Subcutaneous abdominal adipose tissue (tissue), 5 donors: Measurements from ENCODE around the gene PRCC.

ENCODE experiments used
- H3K27ac ChIP-seq: one replicate; pipeline ENCODE4 v1.7.0; 2013; ENCODE audit warnings: low read depth, mild to moderate bottlenecking, inconsistent platforms, low read length, moderate library complexity
- H3K27me3 ChIP-seq, 5 donors: one replicate each; pipeline ENCODE4 v1.7.0; 2013; ENCODE audit warnings: low read length in 5 of 5, inconsistent platforms in 1 of 5; ENCODE audit not compliant: control insufficient read depth in 5 of 5, insufficient read depth in 4 of 5
- H3K36me3 ChIP-seq, 5 donors: one replicate each; pipeline ENCODE4 v1.7.0; 2013; ENCODE audit warnings: low read length in 5 of 5; ENCODE audit not compliant: control insufficient read depth in 5 of 5, insufficient read depth in 5 of 5
- H3K4me1 ChIP-seq, 5 donors: one replicate each; pipeline ENCODE4 v1.7.0; 2013; ENCODE audit warnings: low read length in 5 of 5, mild to moderate bottlenecking in 3 of 5, moderate library complexity in 1 of 5; ENCODE audit not compliant: control insufficient read depth in 5 of 5, insufficient read depth in 5 of 5
- H3K4me3 ChIP-seq, 5 donors: one replicate each; pipeline ENCODE4 v1.7.0; 2013; ENCODE audit warnings: low read length in 5 of 5, low read depth in 1 of 5
- H3K9ac ChIP-seq, 5 donors: one replicate each; pipeline ENCODE4 v1.7.0; 2013; ENCODE audit warnings: low read length in 5 of 5, mild to moderate bottlenecking in 4 of 5, moderate library complexity in 3 of 5
- H3K9me3 ChIP-seq, 5 donors: one replicate each; pipeline ENCODE4 v1.7.0; 2013; ENCODE audit warnings: low read length in 5 of 5; ENCODE audit not compliant: control insufficient read depth in 5 of 5
- donor health status: healthy.
- donor health status: healthy.
- donor health status: healthy.
- donor health status: healthy.
- donor health status: healthy.

The PRCC gene

GRCh38 chr1:156847591-156848460 lies 80.5 kb downstream of the PRCC start:
- Histone ChIP-seq H3K9me3 (no peaks in the 10 kb centered on the region), H3K4me1 (peaks cover 1 to 13% (median 12%) of the 10 kb centered on the region in 5 donors), H3K4me3 (no peak overlapping the region), H3K9ac (no peak overlapping the region), H3K27ac (no peak overlapping the region), H3K36me3 (no peaks in the 10 kb centered on the region), H3K27me3 (peaks cover 19 to 48% (median 45%) of the 10 kb centered on the region in 5 donors)

DNA sequence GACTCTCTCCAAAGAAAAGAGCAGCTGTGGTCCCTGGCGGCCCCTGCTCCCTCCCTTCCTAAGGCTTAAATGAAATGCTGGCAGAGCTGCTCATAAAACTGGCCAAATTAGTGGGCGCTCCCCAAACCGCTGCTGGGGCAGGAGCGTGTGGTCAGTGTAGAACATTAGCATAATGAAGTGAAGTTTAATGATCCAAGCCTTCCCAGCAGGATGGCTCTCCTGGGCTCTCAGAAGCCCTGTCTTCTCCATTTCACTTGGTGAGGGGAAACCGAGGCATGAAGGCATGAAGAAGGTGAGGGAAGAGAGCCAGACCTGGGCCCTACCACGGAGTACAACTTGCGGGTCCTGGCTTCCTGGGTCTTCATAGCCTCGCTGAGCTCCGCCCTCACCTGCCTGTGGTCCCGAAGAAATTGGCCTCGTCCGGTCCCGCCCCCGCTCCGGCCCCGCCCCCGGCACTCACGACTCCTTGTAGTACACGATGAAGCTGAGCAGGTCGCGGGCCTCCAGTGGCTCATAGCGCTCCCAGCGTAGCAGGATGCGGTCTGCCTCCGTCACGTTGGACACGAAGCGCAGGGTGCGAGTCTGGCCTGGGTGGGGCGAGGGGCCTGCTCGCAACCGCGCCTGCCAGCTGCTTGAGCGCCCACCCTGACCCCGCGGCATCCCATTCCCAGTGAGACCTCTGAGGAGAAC lies 81.3 kb downstream of the PRCC start:
- no peak overlapping the region for H3K27ac ChIP-seq
- peaks cover 19 to 51% (median 37%) of the 10 kb centered on the region in 5 donors for H3K27me3 ChIP-seq
- H3K4me3 ChIP-seq = no peak overlapping the region

DNA sequence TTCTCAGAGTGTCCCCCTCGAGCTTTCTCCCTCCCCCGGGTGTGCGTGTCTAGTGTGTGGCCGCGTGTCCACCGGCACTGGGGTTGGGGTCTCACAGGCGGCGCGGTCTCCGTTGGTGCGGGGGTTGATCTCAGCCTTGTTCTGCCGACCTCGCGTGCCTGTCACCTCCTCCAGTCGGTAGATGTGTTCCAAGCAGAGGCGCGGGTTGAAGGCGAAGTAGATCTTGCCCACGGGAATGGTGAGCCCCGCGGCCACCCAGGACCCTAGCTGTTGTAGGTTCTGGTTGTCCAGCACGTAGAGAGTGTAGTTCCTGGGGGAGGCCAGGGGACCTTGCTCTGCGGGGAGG lies 81.8 kb downstream of the PRCC start:
- Histone ChIP-seq H3K36me3 (no peaks in the 10 kb centered on the region), H3K9me3 (no peaks in the 10 kb centered on the region), H3K4me3 (no peak overlapping the region), H3K9ac (no peak overlapping the region), H3K27me3 (peaks cover 16 to 47% (median 32%) of the 10 kb centered on the region in 5 donors), H3K27ac (no peak overlapping the region), H3K4me1 (peaks cover 1 to 13% (median 12%) of the 10 kb centered on the region in 5 donors)

More for the DNA sequence above, 81.3 kb downstream of the PRCC start:
- no peaks in the 10 kb centered on the region for H3K36me3 ChIP-seq
- H3K4me1 ChIP-seq = peaks cover 1 to 13% (median 12%) of the 10 kb centered on the region in 5 donors
- no peak overlapping the region for H3K9ac ChIP-seq
- H3K9me3 ChIP-seq = no peaks in the 10 kb centered on the region
